ENCODE measurements around the gene SEC22A.

GRCh38 chr3:123295901-123296250, 94.1 kb downstream of the SEC22A start:
- TF ChIP-seq CTCF (IDR thresholded peaks at IDR 0.05; ENCODE audit: poor library complexity) (no peak), EZH2 (IDR thresholded peaks at IDR 0.05; ENCODE audit: borderline replicate concordance) (no peak), EZH2phosphoT487 (IDR thresholded peaks at IDR 0.05; ENCODE audit: low read depth, severe bottlenecking, unreplicated experiment) (no peak)

Data from hepatocyte (in vitro differentiated cells).